ENCODE measurements around the gene GCN1. TPM values are rescaled to one million over a fixed set of nuclear protein-coding genes. Genes with fewer than 3 reads are reported as not detected.

Gene GCN1
- total and polyA plus RNA-seq, 2 of the 8 experiments (the other 6 are each of a cell fraction or from before 2014, with no cell fraction given), result 61.4 to 133 TPM

GRCh38 chr12:120085920-120086645, 108.4 kb downstream of the GCN1 start:
- FAIRE-seq, result no peak
- 0 out of 2 replicates have a peak overlapping the region, but pooled peaks have one; percentile 44 for H2BK5ac ChIP-seq (ENCODE audit: low read depth, low read length)
- CTCF ChIA-PET (ENCODE audit: partially characterized antibody), result interaction anchor here (0.8 to 1.4 kb wide), 8 partner anchors 8 to 98 kb away, joined by 3 to 12 read pairs (median 3); partner anchors contain the start of gene RAB35
- TF ChIP-seq BCL11A (IDR thresholded peaks at IDR 0.05; ENCODE audit: low read depth in 2 of 2, low read length in 2 of 2), result no peak
- no peak for TF ChIP-seq NANOG (IDR thresholded peaks at IDR 0.05; ENCODE audit: insufficient read depth, low read depth, low read length, poor library complexity, severe bottlenecking)
- no peak for TF ChIP-seq ATF3 (IDR thresholded peaks at IDR 0.05; ENCODE audit: insufficient read depth, low read depth, low read length)
- no peak for TF ChIP-seq SAP30 (IDR thresholded peaks at IDR 0.05; ENCODE audit: insufficient read depth, insufficient replicate concordance, low read length)
- no peak for TF ChIP-seq GTF2F1 (IDR thresholded peaks at IDR 0.05; ENCODE audit: borderline replicate concordance, low read depth, low read length)
- TF ChIP-seq, protein P1, sequence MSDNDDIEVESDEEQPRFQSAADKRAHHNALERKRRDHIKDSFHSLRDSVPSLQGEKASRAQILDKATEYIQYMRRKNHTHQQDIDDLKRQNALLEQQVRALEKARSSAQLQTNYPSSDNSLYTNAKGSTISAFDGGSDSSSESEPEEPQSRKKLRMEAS (IDR thresholded peaks at IDR 0.05), result no peak
- TF ChIP-seq CHD2 (IDR thresholded peaks at IDR 0.05; ENCODE audit: low read length), result no peak
- no peak for TF ChIP-seq CHD1 (IDR thresholded peaks at IDR 0.05; ENCODE audit: low read depth, low read length)
- no peak for TF ChIP-seq EZH2 (IDR thresholded peaks at IDR 0.05; ENCODE audit: low read depth, low read length, severe bottlenecking)
- no peak for TF ChIP-seq PHF8 (conservative IDR thresholded peaks at IDR 0.05; ENCODE audit: low read depth, low read length)

More at GRCh38 chr12:120085920-120086645, 108.4 kb downstream of the GCN1 start:
- Histone ChIP-seq H3K4me1 (replicated peaks in 1 of 4; ENCODE audit: control insufficient read depth in 3 of 4, insufficient read depth in 4 of 4, low read length in 3 of 4) (peaks cover 9 to 21% (median 12%) of the 10 kb centered on the region in 4 experiments), H2AFZ (ENCODE audit: low read length) (no peak overlapping the region), H2BK20ac (ENCODE audit: low read length) (no peak overlapping the region), H3K4ac (replicated peaks; ENCODE audit: insufficient read length, low read depth, low read length) (no peak overlapping the region), H3K27me3 (replicated peaks in 1 of 4; ENCODE audit: control insufficient read depth in 3 of 4, extremely low read depth in 1 of 4, insufficient read depth in 3 of 4, low read length in 3 of 4) (no peaks in the 10 kb centered on the region), H3K23me2 (ENCODE audit: low read depth, low read length) (peaks cover 4% of the 10 kb centered on the region; the same call in 1 of the 2 replicates), H3K14ac (ENCODE audit: insufficient read length) (no peak overlapping the region), H3K79me1 (ENCODE audit: low read depth, low read length) (no peaks in the 10 kb centered on the region), H3K27ac (ENCODE audit: low read depth, low read length) (peak overlapping the region; percentile 26; the same call in 1 of the 2 replicates), H3K9me3 (ENCODE audit: insufficient read depth in 2 of 2, low read depth in 1 of 2, low read length in 1 of 2) (no peaks in the 10 kb centered on the region), H4K91ac (replicated peaks; ENCODE audit: insufficient read length, low read length) (no peak overlapping the region), H3K4me3 (ENCODE audit: extremely low read depth in 1 of 4, insufficient read depth in 2 of 4, low read depth in 3 of 4, low read length in 4 of 4) (peak overlapping the region in 1 of 4 experiments; percentile 42; a peak in 2 of 8 replicates), H3K79me2 (ENCODE audit: control insufficient read depth in 1 of 2, insufficient read depth in 2 of 2, low read length in 2 of 2) (no peaks in the 10 kb centered on the region), H3K4me2 (ENCODE audit: insufficient read depth in 1 of 2, low read depth in 2 of 2, low read length in 2 of 2) (peak overlapping the region; percentile 3 to 59), H3K18ac (ENCODE audit: extremely low read depth, low read length) (peak overlapping the region; percentile 71; the same call in 1 of the 2 replicates), H2BK15ac (ENCODE audit: low read length) (no peak overlapping the region), H2AK5ac (ENCODE audit: low read depth, low read length) (no peak overlapping the region), H3K23ac (ENCODE audit: insufficient read length) (no peak overlapping the region), H4K5ac (ENCODE audit: insufficient read length, low read depth, low read length) (no peak overlapping the region), H2BK12ac (ENCODE audit: low read depth, low read length) (peak overlapping the region; percentile 39; the same call in 1 of the 2 replicates), H4K8ac (ENCODE audit: extremely low read depth, insufficient read depth, low read length) (no peak overlapping the region), H3K36me3 (ENCODE audit: control insufficient read depth in 2 of 4, insufficient read depth in 4 of 4, low read length in 3 of 4) (no peaks in the 10 kb centered on the region), H2BK120ac (replicated peaks; ENCODE audit: low read depth, low read length) (peak overlapping the region; percentile 95), H3K9ac (replicated peaks in 1 of 4; ENCODE audit: extremely low read depth in 1 of 4, low read depth in 3 of 4, low read length in 3 of 4) (no peak overlapping the region), H3K56ac (replicated peaks; ENCODE audit: insufficient read length, low read depth, low read length) (no peak overlapping the region), H4K20me1 (replicated peaks in 1 of 2; ENCODE audit: control insufficient read depth in 1 of 2, insufficient read depth in 2 of 2, low read length in 2 of 2) (no peaks in the 10 kb centered on the region)
- POLR2A ChIA-PET (ENCODE audit: partially characterized antibody), result interaction anchor here (1.0 to 11.7 kb wide), 8 partner anchors 10 to 206 kb away, joined by 3 to 96 read pairs (median 5); partner anchors contain the start of genes BICDL1, RAB35, RNU4-1 and RNU4-2
- WGBS, 2 experiments (ENCODE audit: extremely low coverage in 1 of 2, insufficient coverage in 1 of 2, insufficient read length in 1 of 2, insufficient replicate concordance in 2 of 2, low coverage in 1 of 2, low lambda C conversion rate in 2 of 2, missing lambda C conversion rate in 1 of 2), result 48% methylated on average over 6 of the region's 6 CpGs; no CpG with 5 or more reads in 1 of the 2 experiments
- DNase-seq (ENCODE audit: low read depth in 1 of 2, low spot score in 2 of 2), result peak in 1 of 2 experiments; percentile 23

Measured in H1 (cell line).